IMR-90 (cell line): ENCODE results near the gene FMN2. TPM values are rescaled to one million over a fixed set of nuclear protein-coding genes. Genes with fewer than 3 reads are reported as not detected.

Source experiments
- ATAC-seq: fragments of 200-7000 bp; cut with Tn5 transposase; 2 replicates; pipeline ENCODE4 v1.9.1; 2020; ENCODE audit warnings: low read depth, mild to moderate bottlenecking, moderate library complexity
- BruUV-seq: library from RNA; stranded (reverse); fragments of 400-500 nt; replicated peaks from 2 replicates; lab custom pipeline; 2021; lab: Mats Ljungman, UMichigan
- CTCF ChIA-PET: fragments of 300-600 bp; formaldehyde crosslinking; extraction: SDS; loops from one replicate; lab custom pipeline; 2021; ENCODE audit warnings: antibody characterized with exemption; lab: Yijun Ruan, JAX
- POLR2A ChIA-PET: fragments of 300-600 bp; sonication (Branson Sonifier 250); formaldehyde crosslinking; loops from one replicate; lab custom pipeline; 2022; ENCODE audit warnings: antibody characterized with exemption; ENCODE audit not compliant: unreplicated experiment; lab: Charles Lee
- DNase-seq: peaks from one replicate; pipeline ENCODE4 v3.0.0; 2013
- H2AFZ ChIP-seq: replicated peaks from 2 replicates; pipeline ENCODE3; 2013; ENCODE audit warnings: low read length, mild to moderate bottlenecking; ENCODE audit not compliant: poor library complexity
- H2AK5ac ChIP-seq: 2 replicates; pipeline ENCODE4 v1.6.1; 2013; ENCODE audit warnings: low read depth, low read length, inconsistent platforms
- H2AK9ac ChIP-seq: replicated peaks from 2 replicates; pipeline ENCODE3; 2013; ENCODE audit warnings: mild to moderate bottlenecking, low read depth, low read length, moderate library complexity; ENCODE audit not compliant: poor library complexity
- H2BK120ac ChIP-seq: 2 replicates; pipeline ENCODE4 v1.6.1; 2013; ENCODE audit warnings: low read depth, low read length, inconsistent platforms
- H2BK15ac ChIP-seq: 3 replicates; pipeline ENCODE4 v1.6.1; 2013; ENCODE audit warnings: low read depth, low read length, inconsistent platforms
- H2BK20ac ChIP-seq: 2 replicates; pipeline ENCODE4 v1.6.1; 2013; ENCODE audit warnings: low read depth, mild to moderate bottlenecking, inconsistent platforms, low read length, moderate library complexity
- H2BK5ac ChIP-seq: 2 replicates; pipeline ENCODE4 v1.6.1; 2013; ENCODE audit warnings: mild to moderate bottlenecking, low read depth, low read length, inconsistent platforms; ENCODE audit not compliant: poor library complexity, severe bottlenecking
- H3K14ac ChIP-seq: replicated peaks from 2 replicates; pipeline ENCODE4 v1.6.1; 2013; ENCODE audit warnings: low read depth, low read length, inconsistent platforms
- H3K18ac ChIP-seq: 2 replicates; pipeline ENCODE4 v1.6.1; 2013; ENCODE audit warnings: low read depth, low read length, control low read depth
- H3K23ac ChIP-seq: 2 replicates; pipeline ENCODE4 v1.6.1; 2013; ENCODE audit warnings: low read depth, low read length, inconsistent platforms
- H3K27ac ChIP-seq: 2 replicates; pipeline ENCODE4 v1.5.1; 2013; ENCODE audit warnings: mild to moderate bottlenecking, control low read depth, low read length; ENCODE audit not compliant: insufficient read depth
- H3K27me3 ChIP-seq: 2 replicates; pipeline ENCODE4 v1.6.1; 2013; ENCODE audit warnings: low read length; ENCODE audit not compliant: control insufficient read depth, insufficient read depth
- H3K36me3 ChIP-seq: 2 replicates; pipeline ENCODE4 v1.6.1; 2013; ENCODE audit warnings: low read length, mixed read lengths; ENCODE audit not compliant: control insufficient read depth, insufficient read depth
- H3K4ac ChIP-seq: 2 replicates; pipeline ENCODE4 v1.6.1; 2013; ENCODE audit warnings: low read depth, low read length, inconsistent platforms
- H3K4me1 ChIP-seq: 2 replicates; pipeline ENCODE4 v1.6.1; 2013; ENCODE audit warnings: low read length, mixed read lengths; ENCODE audit not compliant: control insufficient read depth, insufficient read depth
- H3K4me2 ChIP-seq: 2 replicates; pipeline ENCODE4 v1.6.1; 2013; ENCODE audit warnings: low read depth, mild to moderate bottlenecking, control low read depth, low read length, moderate library complexity
- H3K4me3 ChIP-seq: 2 replicates; pipeline ENCODE4 v1.5.1; 2013; ENCODE audit warnings: low read depth, mild to moderate bottlenecking, control low read depth, low read length, moderate library complexity; ENCODE audit not compliant: insufficient read depth
- H3K56ac ChIP-seq: 2 replicates; pipeline ENCODE4 v1.6.1; 2013; ENCODE audit warnings: low read length, inconsistent platforms; ENCODE audit not compliant: insufficient read depth; ENCODE audit errors: extremely low read depth
- H3K79me1 ChIP-seq, 2 experiments: 2 replicates each; pipeline ENCODE4 v1.6.1; 2013; ENCODE audit warnings: low read length in 2 of 2, inconsistent platforms in 1 of 2, low read depth in 1 of 2
- H3K9ac ChIP-seq: 2 replicates; pipeline ENCODE4 v1.6.1; 2013; ENCODE audit warnings: low read depth, low read length, control low read depth
- H3K9me1 ChIP-seq: 2 replicates; pipeline ENCODE4 v1.6.1; 2013; ENCODE audit warnings: low read length, inconsistent platforms; ENCODE audit not compliant: insufficient read depth
- H3K9me3 ChIP-seq: 2 replicates; pipeline ENCODE4 v1.6.1; 2013; ENCODE audit warnings: low read length; ENCODE audit not compliant: control insufficient read depth, insufficient read depth
- H4K20me1 ChIP-seq: 2 replicates; pipeline ENCODE4 v1.6.1; 2013; ENCODE audit warnings: low read length, inconsistent platforms; ENCODE audit not compliant: insufficient read depth
- H4K5ac ChIP-seq: 2 replicates; pipeline ENCODE4 v1.6.1; 2013; ENCODE audit warnings: mild to moderate bottlenecking, low read depth, low read length, control low read depth
- H4K8ac ChIP-seq, 2 experiments: 2 replicates each; pipeline ENCODE4 v1.6.1; 2013; ENCODE audit warnings: low read depth in 2 of 2, low read length in 2 of 2, control low read depth in 1 of 2, inconsistent platforms in 1 of 2
- H4K91ac ChIP-seq: 2 replicates; pipeline ENCODE4 v1.6.1; 2013; ENCODE audit warnings: low read depth, low read length, inconsistent platforms; ENCODE audit not compliant: insufficient read depth
- BHLHE40 ChIP-seq: fragments of 150-350 bp; IDR thresholded peaks from 2 replicates; pipeline ENCODE4 v1.6.1; 2016; ENCODE audit warnings: mild to moderate bottlenecking, low read depth, low read length
- CEBPB ChIP-seq: IDR thresholded peaks from 2 replicates; pipeline ENCODE4 v1.6.1; 2012; ENCODE audit warnings: low read depth, low read length, improper control_type of control experiment
- CTCF ChIP-seq: conservative IDR thresholded peaks from 2 replicates; pipeline ENCODE4 v1.5.1; 2012; ENCODE audit warnings: mild to moderate bottlenecking, low read depth, low read length, improper control_type of control experiment
- FOS ChIP-seq: fragments of 150-350 bp; IDR thresholded peaks from 2 replicates; pipeline ENCODE4 v1.6.1; 2016; ENCODE audit warnings: low read depth, low read length
- MAFK ChIP-seq: IDR thresholded peaks from 2 replicates; pipeline ENCODE4 v1.6.1; 2012; ENCODE audit warnings: low read depth, low read length, improper control_type of control experiment
- MAZ ChIP-seq: IDR thresholded peaks from 2 replicates; pipeline ENCODE4 v1.6.1; 2012; ENCODE audit warnings: low read depth, mild to moderate bottlenecking, low read length, improper control_type of control experiment, moderate library complexity, borderline replicate concordance
- NFE2L2 ChIP-seq: fragments of 150-350 bp; IDR thresholded peaks from 2 replicates; pipeline ENCODE4 v1.6.1; 2016; ENCODE audit warnings: low read depth, mild to moderate bottlenecking, low read length
- POLR2A ChIP-seq: IDR thresholded peaks from 2 replicates; pipeline ENCODE4 v1.6.1; 2012; ENCODE audit warnings: mild to moderate bottlenecking, low read depth, low read length
- RAD21 ChIP-seq: IDR thresholded peaks from 2 replicates; pipeline ENCODE4 v1.6.1; 2012; ENCODE audit warnings: low read length, improper control_type of control experiment
- RFX5 ChIP-seq: IDR thresholded peaks from 2 replicates; pipeline ENCODE4 v1.8.0; 2012; ENCODE audit warnings: low read depth, mild to moderate bottlenecking, low read length, moderate library complexity
- SMC3 ChIP-seq: fragments of 150-350 bp; IDR thresholded peaks from 2 replicates; pipeline ENCODE4 v1.6.1; 2016; ENCODE audit warnings: low read depth, mild to moderate bottlenecking, antibody characterized with exemption, low read length, moderate library complexity
- WGBS, 2 experiments: methylation state at CpG; one replicate each; pipeline versions ENCODE4 v1.1.5 to v1.1.7; 2013; ENCODE audit warnings: missing lambda C conversion rate in 2 of 2; ENCODE audit not compliant: insufficient read length in 1 of 2; ENCODE audit errors: extremely low coverage in 2 of 2; 5-methylcytosine and 5-hydroxymethylcytosine counted together
- dilution Hi-C: fragments of 300-500 bp; cut with HindIII; formaldehyde crosslinking; loops from one replicate; pipeline ENCODE4 v1.14.3; 2018; ENCODE audit warnings: low sequenced_read_pairs; ENCODE audit not compliant: unreplicated experiment
- in situ Hi-C: fragments of 300-500 bp; cut with MboI; formaldehyde crosslinking; loops from 3 replicates; pipeline ENCODE4 v1.14.3; 2019; ENCODE audit warnings: low sequenced_read_pairs, inconsistent platforms, mixed read lengths
- intact Hi-C: fragments of 100-400 bp; cut with micrococcal nuclease; formaldehyde crosslinking; loops from 2 replicates; pipeline ENCODE4 v1.10.0; 2022
- polyA plus RNA-seq, 3 experiments: library from polyadenylated mRNA; depleted of rRNA; stranded (reverse); fragments of >200 nt; gene quantifications; 2 replicates each; pipeline ENCODE4 v1.2.3, GENCODE V29; 2012; ENCODE audit warnings: low replicate concordance in 1 of 3
- total RNA-seq: library from RNA; depleted of rRNA; stranded (reverse); fragments of >200 nt; gene quantifications from 2 replicates; pipeline ENCODE4 v1.2.3, GENCODE V29; 2012

Gene FMN2
- total and polyA plus RNA-seq, 2 of the 4 experiments (the other 2 are of a cell fraction), result 29.0 to 35.8 TPM

- Histone ChIP-seq H3K9me3 (no peaks in the 10 kb centered on the region), H3K4me2 (no peak overlapping the region), H4K8ac (no peak overlapping the region), H2AK5ac (no peak overlapping the region), H3K4ac (no peak overlapping the region), H2BK20ac (no peak overlapping the region), H4K20me1 (no peaks in the 10 kb centered on the region), H3K56ac (no peak overlapping the region), H2AK9ac (no peak overlapping the region), H3K9me1 (peaks cover 3% of the 10 kb centered on the region; the same call in 1 of the 2 replicates), H2BK5ac (no peak overlapping the region), H2AFZ (no peak overlapping the region), H3K27me3 (no peaks in the 10 kb centered on the region), H3K18ac (no peak overlapping the region), H4K91ac (no peak overlapping the region), H3K4me3 (no peak overlapping the region), H3K4me1 (no peaks in the 10 kb centered on the region; the same call in 1 of the 2 replicates), H3K23ac (no peak overlapping the region), H2BK120ac (no peak overlapping the region), H3K14ac (no peak overlapping the region), H3K27ac (no peak overlapping the region), H4K5ac (no peak overlapping the region), H3K36me3 (no peaks in the 10 kb centered on the region; the same call in 1 of the 2 replicates), H3K9ac (no peak overlapping the region), H2BK15ac (no peak overlapping the region), H3K79me1 (peaks cover 2 to 5% of the 10 kb centered on the region in 2 experiments; a peak in 2 of 4 replicates)
- ChIA-PET CTCF (interaction anchor here (0.5 kb wide), 1 partner anchor 22 kb away, joined by 7 read pairs; no protein-coding TSS in a partner anchor), POLR2A (no interaction called here)
- DNase-seq (no peak), ATAC-seq (no peak)
- in situ Hi-C loops, result no loop called here
- BruUV-seq, result no TSS peak
- intact Hi-C loops, result no loop called here
- TF ChIP-seq POLR2A (no peak), BHLHE40 (no peak), MAZ (no peak), SMC3 (no peak), CEBPB (no peak), NFE2L2 (no peak), CTCF (no peak), RAD21 (no peak), RFX5 (no peak), MAFK (no peak), FOS (no peak)
- WGBS, 2 experiments, result no CpG with 5 or more reads among the region's 6 CpGs
- dilution Hi-C loops, result no loop called here
Measured at GRCh38 chr1:240522122-240522822, 430.6 kb downstream of the FMN2 start.
